ENCODE data around the gene SCN1A. TPM values are rescaled to one million over a fixed set of nuclear protein-coding genes. Genes with fewer than 3 reads are reported as not detected.
"Not testable (repeated sequence)": the region's sequence is repeated elsewhere in the genome, so short reads cannot be mapped to it uniquely, and the experiment has no call there.

Gene SCN1A
- total and polyA plus RNA-seq, 2 donors (not counting 3 experiments of a cell fraction or from before 2014, with no cell fraction given) = not detected

GRCh38 chr2:166140475-166140874 lies 12.7 kb upstream of the SCN1A start:
- DNase-seq (ENCODE audit: low read depth, low spot score) = no peak
- no peak for FAIRE-seq
- Histone ChIP-seq H3K79me2 (ENCODE audit: control insufficient read depth, insufficient read depth, low read length) (no peaks in the 10 kb centered on the region), H3K9ac (replicated peaks; ENCODE audit: extremely low read depth, insufficient read depth, low read length) (no peak overlapping the region), H3K4me2 (ENCODE audit: insufficient read depth, low read length) (no peak overlapping the region), H3K4me3 (replicated peaks in 1 of 3; ENCODE audit: insufficient read depth in 1 of 3, low read depth in 1 of 3, low read length in 3 of 3) (no peak overlapping the region), H4K20me1 (replicated peaks; ENCODE audit: control insufficient read depth, extremely low read depth, insufficient read depth, low read length) (no peaks in the 10 kb centered on the region), H3K36me3 (ENCODE audit: control insufficient read depth in 2 of 2, extremely low read depth in 1 of 2, insufficient read depth in 2 of 2, low read length in 2 of 2) (no peaks in the 10 kb centered on the region), H3K4me1 (ENCODE audit: control insufficient read depth, extremely low read depth, insufficient read depth, low read length) (no peaks in the 10 kb centered on the region), H3K9me3 (replicated peaks; ENCODE audit: control insufficient read depth, insufficient read depth, low read length) (no peaks in the 10 kb centered on the region), H3K27ac (ENCODE audit: insufficient read depth, low read depth, low read length) (no peak overlapping the region), H3K9me1 (replicated peaks; ENCODE audit: control insufficient read depth, extremely low read depth, insufficient read depth, low read length) (no peaks in the 10 kb centered on the region), H3K27me3 (ENCODE audit: control insufficient read depth in 2 of 2, insufficient read depth in 2 of 2, low read length in 2 of 2) (peaks cover 0 to 5% of the 10 kb centered on the region in 2 experiments), H2AFZ (ENCODE audit: low read depth, low read length) (no peak overlapping the region)
- intact Hi-C loops (cut with micrococcal nuclease) (no loop called here), dilution Hi-C loops (cut with MboI; ENCODE audit: extremely low pct_ligation_motif_present, low sequenced_read_pairs) (no loop called here)
- no TSS peak for BruUV-seq (replicated peaks)
- ChIA-PET CTCF (interaction anchor here (2.0 kb wide), 1 partner anchor 13 kb away, joined by 15 read pairs; the partner anchor contains the start of gene SCN1A), POLR2A (no interaction called here)
- TF ChIP-seq MAX (IDR thresholded peaks at IDR 0.05; ENCODE audit: insufficient read depth, insufficient read length) = no peak
- no peak for TF ChIP-seq MYC (IDR thresholded peaks at IDR 0.05; ENCODE audit: low read depth, low read length)
- no peak for TF ChIP-seq POLR2AphosphoS5 (IDR thresholded peaks at IDR 0.05; ENCODE audit: insufficient read depth, low read depth, low read length)
- no peak for TF ChIP-seq JUN (IDR thresholded peaks at IDR 0.05; ENCODE audit: borderline replicate concordance, insufficient read depth, insufficient read length, low read depth)
- no peak for TF ChIP-seq CTCF (IDR thresholded peaks at IDR 0.05; ENCODE audit: extremely low read depth in 1 of 2, insufficient read depth in 1 of 2, low read depth in 1 of 2, low read length in 2 of 2)
- no peak for TF ChIP-seq EZH2 (IDR thresholded peaks at IDR 0.05; ENCODE audit: borderline replicate concordance, low read depth, low read length, severe bottlenecking)
- TF ChIP-seq FOS (IDR thresholded peaks at IDR 0.05; ENCODE audit: borderline replicate concordance, insufficient read depth, low read length) = no peak
- TF ChIP-seq POLR2A (IDR thresholded peaks at IDR 0.05; ENCODE audit: low read depth, low read length) = no peak
- TF ChIP-seq GATA2 (IDR thresholded peaks at IDR 0.05; ENCODE audit: insufficient read depth, insufficient read length, low read depth, low read length) = no peak

GRCh38 chr2:166139479-166139878 lies 11.7 kb upstream of the SCN1A start:
- H3K9me1 ChIP-seq (replicated peaks; ENCODE audit: control insufficient read depth, extremely low read depth, insufficient read depth, low read length); H3K27me3 ChIP-seq (ENCODE audit: control insufficient read depth in 2 of 2, insufficient read depth in 2 of 2, low read length in 2 of 2); H3K4me2 ChIP-seq (ENCODE audit: insufficient read depth, low read length); DNase-seq (ENCODE audit: low read depth, low spot score); H3K9me3 ChIP-seq (replicated peaks; ENCODE audit: control insufficient read depth, insufficient read depth, low read length); H3K79me2 ChIP-seq (ENCODE audit: control insufficient read depth, insufficient read depth, low read length); H3K9ac ChIP-seq (replicated peaks; ENCODE audit: extremely low read depth, insufficient read depth, low read length); H2AFZ ChIP-seq (ENCODE audit: low read depth, low read length); H3K27ac ChIP-seq (ENCODE audit: insufficient read depth, low read depth, low read length); FAIRE-seq; dilution Hi-C loops (cut with MboI; ENCODE audit: extremely low pct_ligation_motif_present, low sequenced_read_pairs); POLR2A ChIA-PET; intact Hi-C loops (cut with micrococcal nuclease); BruUV-seq (replicated peaks); H4K20me1 ChIP-seq (replicated peaks; ENCODE audit: control insufficient read depth, extremely low read depth, insufficient read depth, low read length); H3K36me3 ChIP-seq (ENCODE audit: control insufficient read depth in 2 of 2, extremely low read depth in 1 of 2, insufficient read depth in 2 of 2, low read length in 2 of 2); H3K4me1 ChIP-seq (ENCODE audit: control insufficient read depth, extremely low read depth, insufficient read depth, low read length); H3K4me3 ChIP-seq (replicated peaks in 1 of 3; ENCODE audit: insufficient read depth in 1 of 3, low read depth in 1 of 3, low read length in 3 of 3): not testable (repeated sequence)
- CTCF ChIA-PET = interaction anchor here (2.0 kb wide), 1 partner anchor 12 kb away, joined by 15 read pairs; the partner anchor contains the start of gene SCN1A

Measured in endothelial cell of umbilical vein (primary cell).